CD4-positive, alpha-beta T cell (primary cell): ENCODE results near the gene GDF7. TPM values are rescaled to one million over a fixed set of nuclear protein-coding genes. Genes with fewer than 3 reads are reported as not detected.

Experiments
- ATAC-seq: fragments of 200-7000 bp; cut with Tn5 transposase; one replicate; pipeline ENCODE4 v1.10.0; 2022; ENCODE audit warnings: mild to moderate bottlenecking; ENCODE audit not compliant: poor library complexity
- CTCF ChIA-PET: fragments of 350-600 bp; sonication (Branson Sonifier 250); formaldehyde crosslinking; loops from one replicate; lab custom pipeline; 2021; ENCODE audit warnings: antibody characterized with exemption, inconsistent platforms; lab: Charles Lee
- POLR2A ChIA-PET: fragments of 350-600 bp; sonication (Branson Sonifier 250); formaldehyde crosslinking; loops from one replicate; lab custom pipeline; 2021; ENCODE audit warnings: antibody characterized with exemption, inconsistent platforms; lab: Charles Lee
- DNase-seq, 14 experiments: peaks; one replicate each; pipeline ENCODE4 v3.0.0-alpha.2; 2013 to 2020; ENCODE audit warnings: mixed read lengths in 2 of 14
- H3K27ac ChIP-seq, 2 donors: one replicate each; pipeline versions ENCODE4 v1.5.1 to v1.7.0; 2013; ENCODE audit warnings: low read length in 2 of 2, low read depth in 1 of 2, mild to moderate bottlenecking in 1 of 2
- H3K27me3 ChIP-seq, 2 experiments: 1 replicate in 1 of 2; 2 replicates in 1 of 2; pipeline versions ENCODE4 v1.6.1 to v1.7.0; 2013; ENCODE audit warnings: low read length in 2 of 2, control low read depth in 1 of 2, mild to moderate bottlenecking in 1 of 2, moderate library complexity in 1 of 2; ENCODE audit not compliant: insufficient read depth in 2 of 2, control insufficient read depth in 1 of 2
- H3K36me3 ChIP-seq: one replicate; pipeline ENCODE4 v1.6.1; 2013; ENCODE audit warnings: low read length, control low read depth; ENCODE audit not compliant: insufficient read depth
- H3K4me1 ChIP-seq: one replicate; pipeline ENCODE4 v1.6.1; 2013; ENCODE audit warnings: low read length, control low read depth; ENCODE audit not compliant: insufficient read depth
- H3K4me3 ChIP-seq: one replicate; pipeline ENCODE4 v1.5.1; 2013; ENCODE audit warnings: mild to moderate bottlenecking, low read length, moderate library complexity
- H3K9me3 ChIP-seq, 2 experiments: 1 replicate in 1 of 2; 2 replicates in 1 of 2; pipeline versions ENCODE4 v1.6.1 to v1.7.0; 2013; ENCODE audit warnings: low read length in 2 of 2, mild to moderate bottlenecking in 2 of 2, control low read depth in 1 of 2, moderate library complexity in 1 of 2; ENCODE audit not compliant: control insufficient read depth in 1 of 2, insufficient read depth in 1 of 2
- H3K27ac Mint-ChIP-seq: one replicate; pipeline ENCODE4 v1.8.0; 2020; ENCODE audit warnings: mixed read lengths
- H3K27me3 Mint-ChIP-seq: one replicate; pipeline ENCODE4 v1.8.0; 2021; ENCODE audit warnings: mixed read lengths
- H3K36me3 Mint-ChIP-seq: one replicate; pipeline ENCODE4 v1.8.0; 2021; ENCODE audit warnings: low read depth, mixed read lengths
- H3K4me1 Mint-ChIP-seq: one replicate; pipeline ENCODE4 v1.8.0; 2021; ENCODE audit warnings: low read depth, mixed read lengths
- H3K4me3 Mint-ChIP-seq: one replicate; pipeline ENCODE4 v1.8.0; 2020; ENCODE audit warnings: mild to moderate bottlenecking, mixed read lengths
- H3K9me3 Mint-ChIP-seq: one replicate; pipeline ENCODE4 v1.8.0; 2020; ENCODE audit warnings: mixed read lengths
- intact Hi-C, 2 experiments: fragments of 100-400 bp; cut with DNase I in 1 of 2; cut with micrococcal nuclease in 1 of 2; formaldehyde crosslinking; loops; one replicate each; pipeline versions ENCODE4 v1.15.1 to v1.9.0; 2023 to 2025; cut with DNase I, micrococcal nuclease
- total RNA-seq, 174 experiments: library from RNA in 2 of 174; stranded (reverse) in 2 of 174; gene quantifications; one replicate each; pipeline ENCODE4 v1.2.3 and lab custom pipeline; 2021 to 2026
- TF ChIP-seq, protein P1 (sequence below): fragments of 200-600 bp; IDR thresholded peaks from one replicate; pipeline ENCODE4 v1.8.0; 2022; ENCODE audit warnings: antibody characterized with exemption, mild to moderate bottlenecking

GDF7 gene
- total RNA-seq, 2 experiments from 2014 or later: 0.05 to 0.14 TPM

DNA sequence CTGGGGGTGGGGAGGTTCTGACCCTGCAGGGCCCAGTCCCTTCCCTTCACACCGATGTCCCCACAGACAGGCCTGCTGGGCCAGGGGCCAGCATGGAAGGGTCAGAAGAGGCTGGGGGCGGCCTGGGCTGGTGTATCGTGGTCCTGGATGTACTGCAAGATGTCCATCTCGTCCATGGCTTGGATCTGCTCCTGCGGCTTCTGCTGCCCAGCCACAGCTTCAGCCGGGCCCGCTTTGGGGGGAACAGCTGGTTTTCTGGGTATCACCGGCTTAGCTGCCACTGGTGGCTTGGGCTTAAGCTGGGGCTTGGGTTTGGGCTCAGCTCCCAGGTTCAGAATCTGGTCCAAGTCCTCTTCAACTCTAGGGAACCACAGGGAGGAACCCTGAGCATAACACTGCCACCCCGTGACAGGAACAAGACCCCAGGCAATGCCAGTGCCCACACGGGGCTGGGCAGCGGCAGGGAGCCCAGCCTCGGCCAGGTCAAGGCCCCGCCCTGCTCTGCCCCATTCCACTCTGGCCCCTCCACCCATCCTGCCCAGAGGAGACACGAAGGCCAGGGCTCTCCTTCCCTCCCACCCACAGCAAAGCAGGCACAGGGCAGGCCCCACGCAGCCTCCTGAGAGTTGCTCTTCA, 47.9 kb upstream of the GDF7 start:
- ChIA-PET CTCF (no interaction called here), POLR2A (no interaction called here)
- H3K27me3 Mint-ChIP-seq: no peaks in the 10 kb centered on the region
- TF ChIP-seq, protein P1, sequence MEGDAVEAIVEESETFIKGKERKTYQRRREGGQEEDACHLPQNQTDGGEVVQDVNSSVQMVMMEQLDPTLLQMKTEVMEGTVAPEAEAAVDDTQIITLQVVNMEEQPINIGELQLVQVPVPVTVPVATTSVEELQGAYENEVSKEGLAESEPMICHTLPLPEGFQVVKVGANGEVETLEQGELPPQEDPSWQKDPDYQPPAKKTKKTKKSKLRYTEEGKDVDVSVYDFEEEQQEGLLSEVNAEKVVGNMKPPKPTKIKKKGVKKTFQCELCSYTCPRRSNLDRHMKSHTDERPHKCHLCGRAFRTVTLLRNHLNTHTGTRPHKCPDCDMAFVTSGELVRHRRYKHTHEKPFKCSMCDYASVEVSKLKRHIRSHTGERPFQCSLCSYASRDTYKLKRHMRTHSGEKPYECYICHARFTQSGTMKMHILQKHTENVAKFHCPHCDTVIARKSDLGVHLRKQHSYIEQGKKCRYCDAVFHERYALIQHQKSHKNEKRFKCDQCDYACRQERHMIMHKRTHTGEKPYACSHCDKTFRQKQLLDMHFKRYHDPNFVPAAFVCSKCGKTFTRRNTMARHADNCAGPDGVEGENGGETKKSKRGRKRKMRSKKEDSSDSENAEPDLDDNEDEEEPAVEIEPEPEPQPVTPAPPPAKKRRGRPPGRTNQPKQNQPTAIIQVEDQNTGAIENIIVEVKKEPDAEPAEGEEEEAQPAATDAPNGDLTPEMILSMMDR: no peak
- intact Hi-C loops: no loop called here
- peaks cover 40% of the 10 kb centered on the region for H3K36me3 ChIP-seq
- H3K4me1 Mint-ChIP-seq: no peaks in the 10 kb centered on the region
- H3K27ac ChIP-seq: no peak overlapping the region
- no peaks in the 10 kb centered on the region for H3K4me1 ChIP-seq
- ATAC-seq (no peak), DNase-seq (no peak)
- H3K4me3 ChIP-seq: no peak overlapping the region
- H3K27me3 ChIP-seq: no peaks in the 10 kb centered on the region
- H3K27ac Mint-ChIP-seq: no peak overlapping the region
- H3K36me3 Mint-ChIP-seq: peaks cover 38% of the 10 kb centered on the region
- H3K9me3 ChIP-seq: no peaks in the 10 kb centered on the region
- no peaks in the 10 kb centered on the region for H3K9me3 Mint-ChIP-seq
- H3K4me3 Mint-ChIP-seq: no peak overlapping the region

DNA sequence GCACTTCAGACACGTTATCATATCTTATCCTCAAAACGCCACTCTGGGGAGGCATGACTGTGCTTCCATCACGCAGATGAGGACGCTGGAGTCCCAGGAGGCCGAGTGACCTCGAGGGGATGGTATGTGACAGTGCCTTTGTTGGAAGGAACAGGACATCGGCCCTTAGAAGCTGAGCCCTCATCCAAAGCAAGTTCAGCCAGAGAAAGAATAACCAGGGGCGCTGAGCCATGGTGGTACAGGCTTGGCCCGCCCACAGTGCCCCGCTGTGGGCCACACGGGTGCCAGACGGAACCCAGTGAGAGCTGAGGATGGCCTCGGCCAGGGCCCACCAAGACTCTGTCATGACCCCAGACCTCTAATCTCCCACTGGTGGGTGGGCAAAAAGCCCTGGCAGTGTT, 47.3 kb upstream of the GDF7 start:
- no peaks in the 10 kb centered on the region for H3K27me3 Mint-ChIP-seq
- no peaks in the 10 kb centered on the region for H3K4me1 Mint-ChIP-seq
- no peak overlapping the region for H3K4me3 Mint-ChIP-seq
- ATAC-seq (no peak), DNase-seq (no peak)
- Histone ChIP-seq H3K36me3 (peaks cover 45% of the 10 kb centered on the region), H3K27me3 (no peaks in the 10 kb centered on the region), H3K9me3 (no peaks in the 10 kb centered on the region), H3K4me3 (no peak overlapping the region), H3K4me1 (no peaks in the 10 kb centered on the region), H3K27ac (no peak overlapping the region)
- POLR2A ChIA-PET: no interaction called here
- CTCF ChIA-PET: no interaction called here
- no peak overlapping the region for H3K27ac Mint-ChIP-seq
- H3K36me3 Mint-ChIP-seq: peaks cover 38% of the 10 kb centered on the region
- intact Hi-C loops: no loop called here
- H3K9me3 Mint-ChIP-seq: no peaks in the 10 kb centered on the region
- TF ChIP-seq, protein P1: no peak

DNA sequence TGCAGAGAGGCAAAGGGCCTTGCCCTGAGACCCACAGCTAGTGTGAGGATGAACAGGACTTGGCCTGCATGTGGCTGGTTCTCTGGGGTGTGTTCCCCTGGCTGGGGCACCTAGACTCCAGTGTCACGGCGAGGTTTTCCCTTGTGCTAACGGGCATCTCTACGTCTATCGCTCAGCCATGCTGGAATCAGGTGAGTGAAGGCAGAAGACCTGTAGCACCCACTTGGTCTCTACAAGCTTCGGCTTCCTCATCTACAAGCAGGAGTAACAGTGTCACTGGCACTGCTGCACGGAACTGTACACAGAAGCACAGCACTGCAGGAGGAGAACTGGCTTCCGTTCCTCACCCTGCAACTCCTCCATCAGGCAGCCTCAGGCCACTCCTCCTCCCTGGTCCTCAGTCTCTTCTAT, 46.7 kb upstream of the GDF7 start:
- no peak overlapping the region for H3K27ac Mint-ChIP-seq
- H3K4me1 ChIP-seq: no peaks in the 10 kb centered on the region
- no peak for DNase-seq
- H3K4me3 Mint-ChIP-seq: no peak overlapping the region
- H3K36me3 Mint-ChIP-seq: peaks cover 38% of the 10 kb centered on the region
- no peak for ATAC-seq
- H3K9me3 ChIP-seq: no peaks in the 10 kb centered on the region
- no peak overlapping the region for H3K4me3 ChIP-seq
- no peaks in the 10 kb centered on the region for H3K27me3 Mint-ChIP-seq
- peaks cover 45% of the 10 kb centered on the region for H3K36me3 ChIP-seq
- H3K9me3 Mint-ChIP-seq: no peaks in the 10 kb centered on the region
- intact Hi-C loops: no loop called here
- ChIA-PET CTCF (no interaction called here), POLR2A (no interaction called here)
- H3K27me3 ChIP-seq: no peaks in the 10 kb centered on the region
- H3K4me1 Mint-ChIP-seq: no peaks in the 10 kb centered on the region
- no peak overlapping the region for H3K27ac ChIP-seq
- TF ChIP-seq, protein P1: no peak
